Fibroblast of the aortic adventitia (primary cell): Measurements from ENCODE around the gene DENND1A. TPM values are rescaled to one million over a fixed set of nuclear protein-coding genes. Genes with fewer than 3 reads are reported as not detected.

Experiments
- DNase-seq: peaks from one replicate; pipeline ENCODE4 v3.0.0-alpha.2; 2010; ENCODE audit warnings: low read depth
- H3K4me3 ChIP-seq: 2 replicates; pipeline ENCODE4 v1.5.1; 2011; ENCODE audit warnings: low read depth, mild to moderate bottlenecking, control low read depth, low read length, moderate library complexity
- CTCF ChIP-seq: IDR thresholded peaks from 2 replicates; pipeline ENCODE4 v1.5.1; 2011; ENCODE audit warnings: mild to moderate bottlenecking, low read length, control low read depth, inconsistent platforms; ENCODE audit not compliant: insufficient read depth
- total RNA-seq: library from RNA; depleted of rRNA; stranded (reverse); fragments of >200 nt; gene quantifications from 2 replicates; pipeline ENCODE4 v1.2.3, GENCODE V29; 2012; ENCODE audit warnings: low replicate concordance

DENND1A gene
- total RNA-seq, 1 donor, result 27.7 TPM

- TF ChIP-seq CTCF, result no peak
- DNase-seq, result no peak
- no peak overlapping the region for H3K4me3 ChIP-seq
Measured at GRCh38 chr9:123696476-123696875, 233.4 kb downstream of the DENND1A start.

DNA sequence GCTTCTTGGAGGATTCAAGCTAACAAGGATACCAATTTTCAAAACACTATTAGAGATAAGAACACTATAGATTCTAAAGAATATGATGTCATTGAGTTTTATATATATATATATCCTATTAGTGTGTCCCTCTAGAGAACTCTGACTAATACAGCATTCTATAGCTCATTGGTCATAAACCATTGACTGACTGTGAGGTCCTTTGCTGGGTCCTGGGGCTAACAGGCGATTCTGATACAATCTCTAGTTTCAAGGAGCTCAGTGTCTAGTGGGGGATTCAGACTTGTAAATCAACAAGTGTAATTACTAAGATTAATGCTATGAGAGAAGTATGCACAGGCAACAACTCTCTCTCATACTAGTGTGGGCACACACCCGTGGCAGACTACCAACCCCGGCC is 234.5 kb downstream of the DENND1A start:
- H3K4me3 ChIP-seq, result no peak overlapping the region
- no peak for DNase-seq
- TF ChIP-seq CTCF, result no peak

- DNase-seq, result no peak
- TF ChIP-seq CTCF, result no peak
- H3K4me3 ChIP-seq, result no peak overlapping the region
Measured at GRCh38 chr9:123691765-123692303, 238.1 kb downstream of the DENND1A start.

GRCh38 chr9:123689701-123690428 is 240.1 kb downstream of the DENND1A start:
- no peak for DNase-seq

DNA sequence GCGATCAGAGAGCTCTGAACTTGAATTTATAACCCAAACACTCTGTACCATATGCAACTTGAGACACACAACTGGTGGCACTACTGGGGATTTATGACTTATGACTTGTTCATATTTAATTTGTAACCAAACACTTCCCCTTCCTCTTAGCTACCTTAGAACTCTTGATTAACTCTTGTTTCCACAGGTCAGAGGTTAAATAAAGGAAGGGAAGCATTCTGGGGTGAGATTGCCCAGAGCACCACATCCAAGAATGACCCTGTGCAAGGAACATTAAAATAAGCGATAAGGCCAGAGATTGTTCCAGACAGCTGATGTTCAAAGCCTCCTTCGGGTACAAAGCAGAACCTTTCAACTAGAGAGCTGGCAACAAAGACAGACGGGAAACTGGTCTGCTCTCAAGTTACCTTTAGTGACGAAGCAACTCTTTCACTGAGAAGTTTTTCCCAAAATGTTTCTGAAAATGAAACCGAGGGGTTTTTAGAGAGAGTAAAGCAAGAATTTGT is 242.6 kb downstream of the DENND1A start:
- DNase-seq, result no peak
- no peak for TF ChIP-seq CTCF
- no peak overlapping the region for H3K4me3 ChIP-seq

More at GRCh38 chr9:123689701-123690428, 240.1 kb downstream of the DENND1A start:
- no peak overlapping the region for H3K4me3 ChIP-seq
- no peak for TF ChIP-seq CTCF

DNA sequence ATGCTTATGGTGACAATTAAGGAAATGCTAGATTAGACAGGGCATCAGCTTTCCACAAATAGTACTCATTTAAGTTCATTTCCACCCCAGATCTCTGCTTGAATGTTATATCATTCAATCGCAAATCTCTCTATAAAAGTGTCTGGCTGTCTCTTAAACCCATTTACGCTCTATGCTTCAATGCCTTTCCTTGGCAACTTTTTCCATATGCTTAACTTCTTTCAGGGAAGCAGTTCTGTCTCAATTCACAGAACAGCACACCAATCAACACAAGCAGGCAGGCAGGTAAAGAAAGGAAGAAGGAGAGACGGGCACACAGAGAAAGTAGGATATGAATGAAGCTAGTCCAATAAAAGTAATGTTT is 243.1 kb downstream of the DENND1A start:
- H3K4me3 ChIP-seq, result no peak overlapping the region
- TF ChIP-seq CTCF, result no peak
- DNase-seq, result no peak
